AG20443 (cell line): ENCODE data around the gene WWOX.
A peak's percentile ranks its signal among the peaks of the same experiment; 100 is the strongest.
"Not testable (repeated sequence)": the region's sequence is repeated elsewhere in the genome, so short reads cannot be mapped to it uniquely, and the experiment has no call there.

Experiments used
- DNase-seq: peaks from one replicate; pipeline ENCODE4 v3.0.0; 2012; ENCODE audit warnings: low spot score, mixed read lengths

The WWOX gene

DNA sequence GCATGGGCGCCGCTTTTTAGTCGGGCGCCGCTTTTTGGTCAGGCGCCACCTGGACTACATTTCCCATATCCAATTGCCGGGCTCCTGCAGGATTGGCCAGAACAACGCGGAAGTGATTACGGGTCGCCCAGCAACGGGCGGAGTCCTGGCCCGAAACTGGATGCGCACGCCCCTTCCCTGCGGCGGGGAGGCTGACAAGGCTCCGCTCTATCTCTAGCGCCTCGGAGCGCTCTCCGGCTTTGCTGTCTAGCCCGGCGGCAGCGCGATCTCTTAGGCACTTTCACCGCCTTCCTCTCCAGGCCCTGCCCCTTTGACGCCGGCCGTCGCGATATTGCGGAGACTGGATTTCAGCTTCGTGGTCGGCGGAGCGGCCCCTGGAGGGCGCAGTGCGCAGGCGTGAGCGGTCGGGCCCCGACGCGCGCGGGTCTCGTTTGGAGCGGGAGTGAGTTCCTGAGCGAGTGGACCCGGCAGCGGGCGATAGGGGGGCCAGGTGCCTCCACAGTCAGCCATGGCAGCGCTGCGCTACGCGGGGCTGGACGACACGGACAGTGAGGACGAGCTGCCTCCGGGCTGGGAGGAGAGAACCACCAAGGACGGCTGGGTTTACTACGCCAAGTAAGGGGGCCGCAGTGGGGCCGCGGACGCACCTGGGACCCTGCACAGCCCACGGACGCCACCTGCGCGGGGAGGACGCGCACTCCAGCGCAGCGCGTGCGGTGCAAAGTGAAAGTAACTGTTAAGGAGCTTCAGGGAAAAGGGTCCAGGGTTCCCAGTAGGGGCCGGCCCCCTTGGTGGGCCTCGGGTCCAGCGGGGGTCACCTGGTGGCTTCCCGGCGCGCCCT is at the start of gene WWOX:
WWOX (plus strand) TSS at position 384 of the 841 bp plus-strand sequence.
- DNase-seq = peak; percentile 99

DNA sequence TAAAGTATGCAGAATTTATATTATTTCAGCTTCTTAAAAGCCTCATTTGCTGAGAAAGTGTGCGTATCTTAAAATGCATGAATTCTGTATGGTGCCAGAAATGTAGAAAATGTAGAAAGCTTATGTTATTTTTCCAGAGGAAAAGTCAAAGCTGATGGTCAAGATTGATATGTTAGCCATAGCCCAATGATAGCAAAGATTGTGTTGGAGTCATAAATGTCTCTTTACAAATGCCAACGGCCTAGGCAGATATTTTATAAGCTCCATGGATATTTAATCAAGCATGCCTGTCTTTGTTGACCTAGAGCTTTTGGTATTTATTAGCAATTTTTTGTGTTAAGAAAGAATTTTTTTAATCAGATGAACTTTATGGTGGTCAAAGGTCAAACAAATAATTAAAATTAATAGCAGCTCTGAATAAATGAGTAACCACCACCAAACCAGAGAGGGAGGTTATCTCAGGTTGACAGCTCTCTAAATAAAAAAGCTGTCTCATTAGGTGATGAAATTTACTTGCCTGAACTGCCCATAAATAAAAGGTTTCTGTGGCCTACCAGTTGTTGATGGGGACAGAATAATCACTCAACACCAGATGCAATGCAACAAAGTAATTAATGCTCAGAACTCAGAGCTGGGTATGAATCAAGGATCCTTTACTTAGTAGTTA is 48.6 kb upstream of the WWOX start:
- DNase-seq = no peak

DNA sequence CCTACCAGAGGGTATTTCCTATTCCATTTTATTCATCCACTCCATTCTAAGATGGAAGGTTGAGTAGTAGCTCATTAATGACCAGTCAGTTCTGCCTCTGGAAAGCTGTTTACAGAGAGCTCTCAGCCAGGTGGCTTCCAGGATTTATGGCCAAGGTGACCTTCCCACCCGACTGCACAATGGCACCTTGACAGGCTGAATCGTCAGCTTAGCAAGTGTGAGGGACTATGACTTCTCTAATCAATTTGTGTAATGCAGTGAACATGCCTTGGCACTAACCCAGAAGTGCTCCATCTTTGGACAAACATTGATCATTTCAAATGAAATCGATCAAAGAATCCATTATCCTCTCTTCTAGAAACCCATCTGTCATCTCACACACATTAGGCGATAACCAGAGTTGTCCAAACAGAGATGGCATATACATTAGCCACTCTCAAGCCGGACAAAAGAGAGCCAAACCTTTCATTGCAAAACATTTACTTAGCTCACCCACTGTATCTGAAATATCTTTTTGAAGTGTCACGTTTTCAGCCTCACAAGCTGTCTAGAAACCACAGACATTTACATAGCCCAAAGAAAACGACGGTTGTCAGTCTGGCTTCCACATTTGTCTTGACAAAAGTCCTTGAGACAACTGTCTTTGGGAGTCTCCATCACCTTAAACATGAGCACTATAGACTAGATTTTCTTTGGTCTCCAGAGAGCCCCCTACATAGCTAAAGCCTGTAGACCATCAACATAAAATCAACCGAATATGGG is 41.5 kb upstream of the WWOX start:
- no peak for DNase-seq

- not testable (repeated sequence) for DNase-seq
Measured at GRCh38 chr16:78059806-78060205, 39.6 kb upstream of the WWOX start.

GRCh38 chr16:78060295-78060694 is 39.2 kb upstream of the WWOX start:
- no peak for DNase-seq

DNA sequence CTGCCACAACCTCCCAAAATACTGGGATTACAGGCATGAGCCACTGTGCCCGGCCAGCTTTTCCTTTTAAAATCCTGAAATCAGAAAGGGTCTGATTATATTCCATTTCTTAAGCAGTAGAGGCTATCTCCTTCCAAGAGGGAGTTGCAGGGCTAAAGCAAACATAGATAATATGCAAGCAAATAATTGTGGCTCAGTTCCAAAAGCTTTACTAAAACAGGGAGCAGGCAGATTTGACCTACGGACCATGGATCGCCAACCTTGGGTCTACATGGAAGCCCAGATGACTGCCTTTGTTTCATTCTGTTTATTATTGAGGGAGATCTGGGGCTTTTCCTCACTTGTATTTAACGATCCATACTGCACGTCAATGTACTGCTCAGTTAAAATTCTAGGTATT is 38.6 kb upstream of the WWOX start:
- DNase-seq = no peak

DNA sequence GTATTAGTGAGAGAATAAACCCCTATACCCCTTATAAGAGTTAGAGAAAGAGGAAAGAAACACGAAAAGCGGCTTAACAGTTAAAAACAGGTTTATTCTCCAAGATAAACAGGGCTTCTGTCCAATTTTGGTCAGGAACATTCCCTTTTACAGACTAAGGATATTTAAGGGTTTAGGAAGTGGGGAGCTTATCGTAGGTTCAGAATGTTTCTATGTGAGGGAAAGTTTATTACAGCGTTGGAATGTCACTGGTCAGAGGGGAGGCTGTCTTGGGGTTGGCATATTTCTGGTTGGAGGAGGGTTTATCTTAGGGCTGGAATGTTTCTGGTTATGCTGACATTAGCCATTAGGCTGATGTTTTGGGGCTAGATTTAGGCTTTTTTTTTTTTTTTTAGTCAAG is 34.1 kb upstream of the WWOX start:
- DNase-seq = no peak

GRCh38 chr16:78069913-78070312 is 29.5 kb upstream of the WWOX start:
- DNase-seq = no peak

- DNase-seq = no peak
Measured at GRCh38 chr16:78072275-78072674, 27.2 kb upstream of the WWOX start.

DNA sequence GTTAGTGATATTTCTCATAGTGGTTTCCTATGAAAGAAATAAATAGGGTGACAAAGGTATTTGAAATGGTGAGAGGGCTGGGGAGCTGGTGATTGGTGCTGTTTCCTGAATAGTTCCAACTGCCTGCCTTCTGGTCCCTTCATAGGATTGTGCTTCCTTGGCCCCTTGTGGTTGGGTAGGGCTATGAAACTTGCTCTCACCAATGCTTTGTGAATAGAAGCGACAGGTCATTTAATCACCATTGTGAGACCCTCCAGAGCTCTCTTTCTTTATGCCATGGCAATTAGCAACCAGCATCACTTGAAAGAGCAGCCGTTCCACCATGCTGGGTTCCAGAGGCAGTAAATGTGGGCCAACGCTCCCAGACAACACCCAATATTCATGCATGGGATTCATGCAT is 23.7 kb upstream of the WWOX start:
- DNase-seq = no peak

DNA sequence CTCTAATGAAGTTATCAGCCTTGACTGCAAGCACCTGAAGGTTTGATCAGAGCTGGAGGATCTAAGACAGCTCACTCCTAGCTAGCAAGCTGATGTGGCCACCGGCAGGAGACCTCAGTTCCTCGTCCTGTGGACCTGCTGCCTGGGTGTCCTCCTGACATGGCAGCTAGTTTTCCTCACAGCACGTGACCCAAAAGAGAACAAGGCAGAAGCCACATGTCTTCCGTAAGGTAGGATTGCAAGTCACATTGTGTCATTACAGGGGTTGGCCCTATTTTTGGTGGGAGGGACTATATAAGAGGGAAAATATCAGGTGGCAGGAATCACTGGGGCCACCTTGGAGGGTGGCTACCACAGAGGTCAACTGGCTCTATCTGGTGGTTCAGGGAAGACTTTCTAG is 18.1 kb upstream of the WWOX start:
- DNase-seq = no peak

GRCh38 chr16:78091419-78091818 is 8.0 kb upstream of the WWOX start:
- no peak for DNase-seq

GRCh38 chr16:78092758-78093157 is 6.7 kb upstream of the WWOX start:
- no peak for DNase-seq

GRCh38 chr16:78094166-78094565 is 5.3 kb upstream of the WWOX start:
- DNase-seq = no peak

- no peak for DNase-seq
Measured at GRCh38 chr16:78094998-78095397, 4.5 kb upstream of the WWOX start.

GRCh38 chr16:78096386-78096785 is 3.1 kb upstream of the WWOX start:
- no peak for DNase-seq

DNA sequence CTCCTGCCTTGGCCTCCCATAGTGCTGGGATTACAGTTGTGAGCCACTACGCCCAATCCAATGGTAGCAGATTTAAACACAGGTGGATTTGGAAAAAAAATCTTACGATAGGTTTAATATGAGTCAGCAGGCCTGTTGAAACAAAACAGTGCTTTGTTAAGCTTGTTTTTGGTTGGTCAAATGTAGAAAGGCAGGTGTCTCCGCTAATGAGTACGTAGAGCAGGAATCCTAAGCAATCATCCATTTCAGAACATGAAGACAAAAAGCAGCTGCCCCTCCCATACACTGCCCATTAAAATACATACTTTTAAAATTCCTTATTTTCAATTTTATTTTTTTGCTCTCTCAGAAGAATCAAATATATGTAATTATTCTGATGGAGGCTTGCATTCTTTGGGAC is 1.9 kb upstream of the WWOX start:
- DNase-seq = no peak

DNA sequence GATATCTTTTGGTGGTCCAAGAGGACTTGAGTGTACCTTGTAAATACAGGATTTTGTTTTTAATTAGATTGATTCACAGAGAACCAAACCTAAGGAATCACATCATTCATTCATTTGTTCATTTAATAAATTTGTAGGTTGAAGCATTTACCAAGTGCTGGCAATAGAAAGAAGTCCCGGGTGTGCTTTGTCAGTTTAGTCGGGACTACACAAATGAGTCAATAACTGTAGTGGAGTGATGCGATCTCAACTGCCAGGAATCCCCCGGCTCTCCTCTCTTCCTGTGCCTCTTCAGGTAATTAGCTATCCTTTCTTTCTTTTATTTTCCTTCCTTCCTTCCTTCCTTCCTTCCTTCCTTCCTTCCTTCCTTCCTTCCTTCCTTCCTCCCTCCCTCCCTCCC is 1.4 kb upstream of the WWOX start:
- DNase-seq = no peak

- DNase-seq = no peak
Measured at GRCh38 chr16:78098595-78099270, 721 bp upstream of the WWOX start.

GRCh38 chr16:78100112-78100467 is 636 bp downstream of the WWOX start:
- DNase-seq = peak; percentile 73

DNA sequence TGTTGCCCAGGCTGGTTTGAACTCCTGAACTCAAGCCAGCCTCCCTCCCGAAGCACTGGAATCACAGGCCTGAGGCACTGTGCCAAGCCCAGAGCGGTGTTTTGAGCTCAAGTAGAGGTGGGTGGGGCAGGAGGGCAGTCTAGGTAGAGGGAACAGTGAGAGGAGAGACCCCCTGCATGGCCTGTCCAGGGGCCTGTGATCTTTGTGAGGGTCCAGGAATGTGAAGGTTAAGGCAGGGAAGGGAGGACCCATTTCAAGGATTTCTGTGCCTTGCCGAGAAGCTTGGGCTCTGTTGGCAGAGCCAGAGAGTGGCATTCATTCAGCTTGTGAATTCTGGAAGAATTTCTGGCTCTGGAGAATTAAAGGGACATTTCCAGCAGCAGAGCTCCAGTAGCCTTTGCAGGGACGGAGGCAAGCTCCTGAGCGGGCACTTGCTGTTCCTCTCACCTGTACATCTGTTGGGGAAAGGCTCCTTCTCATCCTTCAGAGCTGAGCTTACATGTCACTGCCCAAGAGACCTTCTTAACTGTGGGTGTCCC is 2.7 kb downstream of the WWOX start:
- no peak for DNase-seq

DNA sequence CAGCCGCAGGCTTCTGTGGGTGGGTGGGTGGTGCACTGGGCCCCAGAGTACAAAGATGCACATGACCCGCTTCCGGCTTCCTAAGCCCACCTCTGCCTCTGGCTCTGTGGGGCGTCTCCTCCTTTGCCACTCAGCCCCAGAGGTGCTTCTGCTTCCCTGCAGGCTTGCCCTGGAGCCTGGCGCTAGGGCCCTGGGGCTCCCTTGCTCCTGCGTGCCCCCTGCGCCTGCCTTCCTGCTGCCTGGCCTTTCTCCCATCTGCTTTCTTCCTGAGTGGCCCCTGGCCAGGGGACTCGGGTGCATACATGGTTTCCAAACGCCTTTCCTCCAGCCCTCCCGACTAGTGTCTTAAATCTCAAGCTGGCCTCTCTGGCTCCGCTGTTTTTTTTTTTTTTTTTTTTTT is 3.4 kb downstream of the WWOX start:
- no peak for DNase-seq
